Activated CD8-positive, alpha-beta T cell treated with anti-CD3 and anti-CD28 coated beads for 36 hours (primary cell): ENCODE measurements around the gene TLE4. TPM values are rescaled to one million over a fixed set of nuclear protein-coding genes. Genes with fewer than 3 reads are reported as not detected.

ENCODE experiments used
- ATAC-seq: fragments of 200-7000 bp; cut with Tn5 transposase; one replicate; pipeline ENCODE4 v1.10.0; 2021; ENCODE audit warnings: mild to moderate bottlenecking, moderate library complexity
- CTCF ChIA-PET: fragments of 350-600 bp; sonication (Branson Sonifier 250); formaldehyde crosslinking; loops from one replicate; lab custom pipeline; 2021; ENCODE audit warnings: antibody characterized with exemption; lab: Charles Lee
- POLR2A ChIA-PET: fragments of 350-600 bp; sonication (Branson Sonifier 250); formaldehyde crosslinking; loops from one replicate; lab custom pipeline; 2021; ENCODE audit warnings: antibody characterized with exemption; lab: Charles Lee
- DNase-seq: peaks from one replicate; pipeline ENCODE4 v3.0.0-alpha.2; 2020
- H3K27ac Mint-ChIP-seq: one replicate; pipeline ENCODE4 v1.8.0; 2021; ENCODE audit warnings: mild to moderate bottlenecking, mixed read lengths
- H3K27me3 Mint-ChIP-seq: one replicate; pipeline ENCODE4 v1.8.0; 2021; ENCODE audit warnings: mixed read lengths
- H3K36me3 Mint-ChIP-seq: one replicate; pipeline ENCODE4 v1.8.0; 2021; ENCODE audit warnings: low read depth, mixed read lengths
- H3K4me1 Mint-ChIP-seq: one replicate; pipeline ENCODE4 v1.8.0; 2021; ENCODE audit warnings: low read depth, mixed read lengths
- H3K4me3 Mint-ChIP-seq: one replicate; pipeline ENCODE4 v1.8.0; 2021; ENCODE audit warnings: mild to moderate bottlenecking, moderate library complexity, mixed read lengths
- H3K9me3 Mint-ChIP-seq: one replicate; pipeline ENCODE4 v1.8.0; 2021; ENCODE audit warnings: mixed read lengths
- CTCF ChIP-seq: fragments of 200-600 bp; IDR thresholded peaks from one replicate; pipeline ENCODE4 v1.8.0; 2022; ENCODE audit warnings: antibody characterized with exemption, mild to moderate bottlenecking
- intact Hi-C: fragments of 100-400 bp; cut with micrococcal nuclease; formaldehyde crosslinking; loops from one replicate; pipeline ENCODE4 v1.10.0; 2022
- total RNA-seq, 2 experiments: library from RNA; stranded (reverse); gene quantifications; one replicate each; pipeline ENCODE4 v1.2.3, GENCODE V29; 2021

The TLE4 gene
- total RNA-seq, 2 experiments from 2014 or later, result 30.8 to 31.9 TPM

- intact Hi-C loops, result no loop called here
- peaks cover 22% of the 10 kb centered on the region for H3K36me3 Mint-ChIP-seq
- peaks cover 63% of the 10 kb centered on the region for H3K4me1 Mint-ChIP-seq
- no peaks in the 10 kb centered on the region for H3K9me3 Mint-ChIP-seq
- DNase-seq, result no peak
- H3K27me3 Mint-ChIP-seq, result no peaks in the 10 kb centered on the region
- no peak overlapping the region for H3K27ac Mint-ChIP-seq
- H3K4me3 Mint-ChIP-seq, result no peak overlapping the region
- TF ChIP-seq CTCF, result no peak
- ATAC-seq, result no peak
- CTCF ChIA-PET, result interaction anchor here (1.4 kb wide), 1 partner anchor 10 kb away, joined by 3 read pairs; no protein-coding TSS in a partner anchor
- POLR2A ChIA-PET, result interaction anchor here (1.2 kb wide), 1 partner anchor 9 kb away, joined by 4 read pairs; no protein-coding TSS in a partner anchor
Measured at GRCh38 chr9:79615038-79615437, 43.3 kb downstream of the TLE4 start.

- ChIA-PET POLR2A (interaction anchor here (1.2 kb wide), 1 partner anchor 8 kb away, joined by 4 read pairs; no protein-coding TSS in a partner anchor), CTCF (no interaction called here)
- TF ChIP-seq CTCF, result no peak
- no peak for DNase-seq
- peaks cover 1% of the 10 kb centered on the region for H3K9me3 Mint-ChIP-seq
- no peaks in the 10 kb centered on the region for H3K27me3 Mint-ChIP-seq
- intact Hi-C loops, result no loop called here
- H3K36me3 Mint-ChIP-seq, result peaks cover 24% of the 10 kb centered on the region
- H3K4me3 Mint-ChIP-seq, result no peak overlapping the region
- no peak overlapping the region for H3K27ac Mint-ChIP-seq
- peaks cover 65% of the 10 kb centered on the region for H3K4me1 Mint-ChIP-seq
- ATAC-seq, result no peak
Measured at GRCh38 chr9:79616013-79616412, 44.2 kb downstream of the TLE4 start.

- no peaks in the 10 kb centered on the region for H3K27me3 Mint-ChIP-seq
- peaks cover 6% of the 10 kb centered on the region for H3K9me3 Mint-ChIP-seq
- intact Hi-C loops, result no loop called here
- ChIA-PET CTCF (interaction anchor here (1.0 kb wide), 1 partner anchor 12 kb away, joined by 5 read pairs; no protein-coding TSS in a partner anchor), POLR2A (interaction anchor here (0.6 kb wide), 1 partner anchor 354 kb away, joined by 4 read pairs; no protein-coding TSS in a partner anchor)
- DNase-seq (no peak), ATAC-seq (no peak)
- TF ChIP-seq CTCF, result no peak
- H3K4me3 Mint-ChIP-seq, result no peak overlapping the region
- no peak overlapping the region for H3K27ac Mint-ChIP-seq
- peaks cover 29% of the 10 kb centered on the region for H3K36me3 Mint-ChIP-seq
- H3K4me1 Mint-ChIP-seq, result peaks cover 68% of the 10 kb centered on the region
Measured at GRCh38 chr9:79616971-79617370, 45.2 kb downstream of the TLE4 start.

- ChIA-PET POLR2A (interaction anchor here (1.1 kb wide), 1 partner anchor 46 kb away, joined by 3 read pairs; the partner anchor contains the start of gene TLE4), CTCF (interaction anchor here (1.0 kb wide), 1 partner anchor 12 kb away, joined by 5 read pairs; no protein-coding TSS in a partner anchor)
- ATAC-seq, result no peak
- intact Hi-C loops, result no loop called here
- no peak for DNase-seq
- no peak for TF ChIP-seq CTCF
- peaks cover 6% of the 10 kb centered on the region for H3K9me3 Mint-ChIP-seq
- peaks cover 68% of the 10 kb centered on the region for H3K4me1 Mint-ChIP-seq
- H3K4me3 Mint-ChIP-seq, result no peak overlapping the region
- H3K27ac Mint-ChIP-seq, result no peak overlapping the region
- peaks cover 29% of the 10 kb centered on the region for H3K36me3 Mint-ChIP-seq
- H3K27me3 Mint-ChIP-seq, result no peaks in the 10 kb centered on the region
Measured at GRCh38 chr9:79617395-79617794, 45.6 kb downstream of the TLE4 start.

GRCh38 chr9:79619930-79620329 lies 48.2 kb downstream of the TLE4 start:
- no peaks in the 10 kb centered on the region for H3K27me3 Mint-ChIP-seq
- DNase-seq, result no peak
- intact Hi-C loops, result no loop called here
- ATAC-seq, result no peak
- no peak overlapping the region for H3K4me3 Mint-ChIP-seq
- no peak for TF ChIP-seq CTCF
- H3K36me3 Mint-ChIP-seq, result peaks cover 18% of the 10 kb centered on the region
- ChIA-PET CTCF (no interaction called here), POLR2A (no interaction called here)
- H3K27ac Mint-ChIP-seq, result no peak overlapping the region
- peaks cover 9% of the 10 kb centered on the region for H3K9me3 Mint-ChIP-seq
- H3K4me1 Mint-ChIP-seq, result peaks cover 63% of the 10 kb centered on the region
